PFSK-1 (cell line): Measurements from ENCODE around the gene ADGRG4.

ENCODE experiments used
- FOXP2 ChIP-seq: optimal IDR thresholded peaks from 2 replicates; pipeline ENCODE3; 2011; ENCODE audit warnings: borderline replicate concordance, control low read depth, inconsistent platforms; ENCODE audit not compliant: insufficient read depth; ENCODE audit errors: extremely low read length, extremely low read depth
- POLR2AphosphoS5 ChIP-seq: IDR thresholded peaks from 2 replicates; pipeline ENCODE4 v1.6.1; 2012; ENCODE audit warnings: low read depth, mild to moderate bottlenecking, control low read depth, low read length, moderate library complexity
- SIN3A ChIP-seq: IDR thresholded peaks from 2 replicates; pipeline ENCODE4 v1.6.1; 2012; ENCODE audit warnings: mild to moderate bottlenecking, low read length, moderate library complexity, borderline replicate concordance; ENCODE audit not compliant: insufficient read depth
- TAF1 ChIP-seq: IDR thresholded peaks from 2 replicates; pipeline ENCODE4 v1.6.1; 2012; ENCODE audit warnings: low read length, control low read depth, borderline replicate concordance; ENCODE audit not compliant: insufficient read depth
- TF ChIP-seq, protein P1 (sequence below), 2 experiments: IDR thresholded peaks; 2 replicates each; pipeline versions ENCODE4 v1.6.1 to v1.8.0; 2011 to 2012; ENCODE audit warnings: low read depth in 2 of 2, low read length in 2 of 2, control low read depth in 1 of 2, inconsistent platforms in 1 of 2, mild to moderate bottlenecking in 1 of 2, moderate library complexity in 1 of 2; ENCODE audit not compliant: insufficient read depth in 1 of 2

ADGRG4 gene

DNA sequence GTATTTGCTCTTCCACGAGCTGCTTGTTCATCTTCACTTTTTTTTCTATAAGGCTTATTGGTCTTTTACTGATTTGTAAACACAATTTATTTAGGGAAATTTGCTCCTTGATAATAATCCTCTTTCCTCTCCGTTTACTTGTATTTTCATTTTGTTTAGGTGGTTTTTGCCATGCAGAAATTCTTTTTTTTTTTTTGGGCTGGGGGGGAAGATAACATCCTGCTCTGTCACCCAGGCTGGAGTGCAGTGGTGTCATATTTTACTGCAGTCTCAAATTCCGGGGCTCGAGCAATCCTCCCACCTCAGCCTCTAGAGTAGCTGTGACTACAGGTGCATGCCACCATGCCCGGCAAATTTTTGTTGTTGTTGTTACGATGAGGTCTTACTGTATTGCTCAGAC is 155.4 kb downstream of the ADGRG4 start:
- TF ChIP-seq, protein P1, sequence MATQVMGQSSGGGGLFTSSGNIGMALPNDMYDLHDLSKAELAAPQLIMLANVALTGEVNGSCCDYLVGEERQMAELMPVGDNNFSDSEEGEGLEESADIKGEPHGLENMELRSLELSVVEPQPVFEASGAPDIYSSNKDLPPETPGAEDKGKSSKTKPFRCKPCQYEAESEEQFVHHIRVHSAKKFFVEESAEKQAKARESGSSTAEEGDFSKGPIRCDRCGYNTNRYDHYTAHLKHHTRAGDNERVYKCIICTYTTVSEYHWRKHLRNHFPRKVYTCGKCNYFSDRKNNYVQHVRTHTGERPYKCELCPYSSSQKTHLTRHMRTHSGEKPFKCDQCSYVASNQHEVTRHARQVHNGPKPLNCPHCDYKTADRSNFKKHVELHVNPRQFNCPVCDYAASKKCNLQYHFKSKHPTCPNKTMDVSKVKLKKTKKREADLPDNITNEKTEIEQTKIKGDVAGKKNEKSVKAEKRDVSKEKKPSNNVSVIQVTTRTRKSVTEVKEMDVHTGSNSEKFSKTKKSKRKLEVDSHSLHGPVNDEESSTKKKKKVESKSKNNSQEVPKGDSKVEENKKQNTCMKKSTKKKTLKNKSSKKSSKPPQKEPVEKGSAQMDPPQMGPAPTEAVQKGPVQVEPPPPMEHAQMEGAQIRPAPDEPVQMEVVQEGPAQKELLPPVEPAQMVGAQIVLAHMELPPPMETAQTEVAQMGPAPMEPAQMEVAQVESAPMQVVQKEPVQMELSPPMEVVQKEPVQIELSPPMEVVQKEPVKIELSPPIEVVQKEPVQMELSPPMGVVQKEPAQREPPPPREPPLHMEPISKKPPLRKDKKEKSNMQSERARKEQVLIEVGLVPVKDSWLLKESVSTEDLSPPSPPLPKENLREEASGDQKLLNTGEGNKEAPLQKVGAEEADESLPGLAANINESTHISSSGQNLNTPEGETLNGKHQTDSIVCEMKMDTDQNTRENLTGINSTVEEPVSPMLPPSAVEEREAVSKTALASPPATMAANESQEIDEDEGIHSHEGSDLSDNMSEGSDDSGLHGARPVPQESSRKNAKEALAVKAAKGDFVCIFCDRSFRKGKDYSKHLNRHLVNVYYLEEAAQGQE (IDR thresholded peaks at IDR 0.05; ENCODE audit: insufficient read depth in 1 of 2, low read depth in 2 of 2, low read length in 2 of 2) = no peak
- TF ChIP-seq SIN3A (no peak), POLR2AphosphoS5 (no peak), FOXP2 (no peak), TAF1 (no peak)

DNA sequence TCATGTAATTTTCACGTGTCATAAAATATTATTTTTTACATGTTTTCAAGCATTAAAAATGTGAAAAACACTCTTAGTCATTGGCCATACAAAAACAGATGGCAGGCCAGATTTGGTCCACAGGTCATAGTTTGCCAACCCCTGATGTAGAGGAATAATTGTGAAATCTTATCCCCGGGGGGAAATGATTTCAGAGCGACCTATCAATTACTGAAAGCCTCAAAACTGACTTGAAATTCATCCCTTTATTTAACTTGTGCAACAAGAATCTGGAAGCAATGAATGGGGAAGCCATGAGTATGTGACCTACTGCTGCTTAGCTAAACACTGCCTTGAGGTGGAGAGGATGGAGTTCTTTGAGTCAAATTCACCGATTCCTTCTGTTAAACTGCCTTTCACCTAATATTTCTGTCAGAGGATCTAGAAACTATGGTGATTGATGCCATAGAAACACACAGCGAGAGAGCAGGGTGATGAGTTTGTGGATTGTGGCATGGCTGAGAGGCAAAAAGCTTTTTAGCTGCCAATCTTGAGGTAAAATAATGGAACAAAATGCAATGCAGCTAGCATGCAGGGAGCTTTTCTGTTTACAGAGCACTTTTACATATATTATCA is 156.6 kb downstream of the ADGRG4 start:
- TF ChIP-seq SIN3A = no peak

DNA sequence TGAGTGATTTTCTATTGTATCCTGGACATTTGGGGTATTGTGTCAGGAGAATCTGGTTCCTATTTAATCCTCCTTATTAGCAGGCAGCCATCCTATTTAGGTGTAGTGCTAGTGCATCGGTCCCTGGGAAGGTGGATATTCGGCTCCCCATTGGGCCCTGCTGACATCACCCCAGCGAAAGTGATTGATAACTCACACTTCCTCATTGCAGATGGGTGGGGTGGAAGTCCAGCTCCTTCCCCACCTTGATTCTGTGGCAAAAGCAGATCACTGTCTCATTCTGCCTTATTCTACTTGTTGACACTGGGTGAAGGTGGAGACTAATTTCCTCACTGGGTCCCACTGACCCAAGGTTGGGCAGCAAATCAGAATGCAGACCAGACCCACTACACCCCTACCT is 163.8 kb downstream of the ADGRG4 start:
- TF ChIP-seq POLR2AphosphoS5 = no peak
- TF ChIP-seq, protein P1 (IDR thresholded peaks at IDR 0.05; ENCODE audit: insufficient read depth in 1 of 2, low read depth in 2 of 2, low read length in 2 of 2) = no peak
